Heart right ventricle (tissue), 16 donors: ENCODE measurements around the gene NIN. TPM values are rescaled to one million over a fixed set of nuclear protein-coding genes. Genes with fewer than 3 reads are reported as not detected.
A peak's percentile ranks its signal among the peaks of the same experiment; 100 is the strongest.

Experiments used
- ATAC-seq, 8 donors: fragments of 200-7000 bp; cut with Tn5 transposase; one replicate each; pipeline ENCODE4 v1.9.1; 2020; ENCODE audit warnings: mild to moderate bottlenecking in 8 of 8, moderate library complexity in 8 of 8, moderate number of reproducible peaks in 1 of 8
- DNase-seq, 2 donors: peaks; one replicate each; pipeline ENCODE4 v3.0.0-alpha.2; 2020
- H3K27ac ChIP-seq, 10 donors: fragments of 200-600 bp; sonication (generic) in 2 of 10; one replicate each; pipeline versions ENCODE4 v1.5.0 to v1.8.0; 2020 to 2022; ENCODE audit warnings: mild to moderate bottlenecking in 3 of 10
- H3K27me3 ChIP-seq, 7 donors: fragments of 200-600 bp; one replicate each; pipeline ENCODE4 v1.8.0; 2021 to 2022; ENCODE audit warnings: mild to moderate bottlenecking in 2 of 7
- H3K36me3 ChIP-seq, 9 donors: fragments of 200-600 bp; sonication (generic) in 1 of 9; one replicate each; pipeline versions ENCODE4 v1.5.0 to v1.8.0; 2020 to 2022; ENCODE audit warnings: mild to moderate bottlenecking in 2 of 9
- H3K4me1 ChIP-seq, 9 donors: fragments of 200-600 bp; sonication (generic) in 1 of 9; one replicate each; pipeline versions ENCODE4 v1.5.0 to v1.8.0; 2020 to 2022; ENCODE audit warnings: mild to moderate bottlenecking in 4 of 9
- H3K4me3 ChIP-seq, 10 donors: fragments of 200-600 bp; sonication (generic) in 2 of 10; one replicate each; pipeline versions ENCODE4 v1.5.0 to v1.8.0; 2020 to 2022; ENCODE audit warnings: mild to moderate bottlenecking in 7 of 10, moderate library complexity in 2 of 10
- H3K9me3 ChIP-seq, 11 donors: fragments of 200-600 bp in 10 of 11; sonication (generic) in 2 of 11; one replicate each; pipeline versions ENCODE4 v1.5.0 to v1.8.0; 2013 to 2022; ENCODE audit warnings: mild to moderate bottlenecking in 2 of 11, control low read depth in 1 of 11, moderate library complexity in 1 of 11
- WGBS, 2 donors: extraction: QIAGEN DNeasy Blood & Tissue Kit; methylation state at CpG; one replicate each; pipeline ENCODE4 v1.1.7; 2013; ENCODE audit warnings: inconsistent platforms in 1 of 2; 5-methylcytosine and 5-hydroxymethylcytosine counted together
- intact Hi-C, 10 donors: fragments of 100-400 bp; cut with DNase I; formaldehyde crosslinking; loops; one replicate each; pipeline versions ENCODE4 v1.11.1 to v1.14.2; 2022
- polyA plus RNA-seq, 2 donors: library from polyadenylated mRNA; stranded (reverse); fragments of 200-250 nt; gene quantifications; one replicate each; pipeline ENCODE4 v1.2.3, GENCODE V29; 2013
- total RNA-seq, 10 donors: library from RNA; stranded (reverse); fragmentation: NEBNext Ultra II Directional in 3 of 10; extraction: Animal tissue kit (Norgen Biotek cat#: 25700) in 3 of 10; gene quantifications; one replicate each; pipeline versions ENCODE4 v1.2.1 to v1.2.4, GENCODE V29; 2021 to 2023
- TF ChIP-seq, protein P1 (sequence below), 9 donors: fragments of 200-600 bp; sonication (generic) in 2 of 9; IDR thresholded peaks; one replicate each; pipeline versions ENCODE4 v1.5.0 to v1.8.0; 2021 to 2022; ENCODE audit warnings: antibody characterized with exemption in 9 of 9, mild to moderate bottlenecking in 5 of 9, moderate library complexity in 1 of 9
- donor health status: Arrhythmogenic right ventricular cardiomyopathy.
- donor health status: ischemic (EF 13 %, LVEDD 7.1; RV severe dilation, severe dysfunction).
- donor health status: healthy with polysubstance abuse.
- donor health status: DM: no; HTN: yes; CAD: no.
- donor health status: DM: no; HTN: no; CAD: no.
- donor health status: ischemic (EF 25% LVEDD 6.9; RV normal size, moderate dysfunction).
- donor health status: ischemic (EF 25% LVEDD 5.7; RV mildly dilated, moderate dysfunction).
- donor health status: healthy.
- donor health status: DM: yes; HTN: yes; CAD: no.
- donor health status: Ischemic cardiomyopathy.
- donor health status: ischemic (EF 35%, LVEDD 5.7; RV mildly dilated, moderate dysfunction).
- donor health status: nonischemic (EF 11% LVEDD 7.7; RV severe dilation, severe dysfunction).
- donor health status: DM: yes; HTN: yes; CAD: no.
- donor health status: PGD.
- donor health status: ischemic (EF 29% LVEDD 5.4; RV normal size, mild dysfunction).
- donor health status: nonischemic (EF 23%, LVEDD 6.1; RV moderate dilation, normal function).

The NIN gene
- total and polyA plus RNA-seq, 12 donors, result 4.0 to 38.7 (median 25.1) TPM

- ATAC-seq (no peak), DNase-seq (no peak)
- Histone ChIP-seq H3K9me3 (no peaks in the 10 kb centered on the region), H3K4me3 (no peak overlapping the region), H3K4me1 (peaks cover 0 to 19% (median 16%) of the 10 kb centered on the region in 9 donors), H3K27ac (no peak overlapping the region), H3K36me3 (no peaks in the 10 kb centered on the region), H3K27me3 (no peaks in the 10 kb centered on the region)
- TF ChIP-seq, protein P1, sequence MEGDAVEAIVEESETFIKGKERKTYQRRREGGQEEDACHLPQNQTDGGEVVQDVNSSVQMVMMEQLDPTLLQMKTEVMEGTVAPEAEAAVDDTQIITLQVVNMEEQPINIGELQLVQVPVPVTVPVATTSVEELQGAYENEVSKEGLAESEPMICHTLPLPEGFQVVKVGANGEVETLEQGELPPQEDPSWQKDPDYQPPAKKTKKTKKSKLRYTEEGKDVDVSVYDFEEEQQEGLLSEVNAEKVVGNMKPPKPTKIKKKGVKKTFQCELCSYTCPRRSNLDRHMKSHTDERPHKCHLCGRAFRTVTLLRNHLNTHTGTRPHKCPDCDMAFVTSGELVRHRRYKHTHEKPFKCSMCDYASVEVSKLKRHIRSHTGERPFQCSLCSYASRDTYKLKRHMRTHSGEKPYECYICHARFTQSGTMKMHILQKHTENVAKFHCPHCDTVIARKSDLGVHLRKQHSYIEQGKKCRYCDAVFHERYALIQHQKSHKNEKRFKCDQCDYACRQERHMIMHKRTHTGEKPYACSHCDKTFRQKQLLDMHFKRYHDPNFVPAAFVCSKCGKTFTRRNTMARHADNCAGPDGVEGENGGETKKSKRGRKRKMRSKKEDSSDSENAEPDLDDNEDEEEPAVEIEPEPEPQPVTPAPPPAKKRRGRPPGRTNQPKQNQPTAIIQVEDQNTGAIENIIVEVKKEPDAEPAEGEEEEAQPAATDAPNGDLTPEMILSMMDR (IDR thresholded peaks at IDR 0.05), result no peak
- intact Hi-C loops, result loop anchor here in 1 of 10 donors (5.0 kb wide), 1 partner anchor 72 kb away; no protein-coding TSS in a partner anchor
Observed at GRCh38 chr14:50679674-50680073, 151.3 kb downstream of the NIN start.

DNA sequence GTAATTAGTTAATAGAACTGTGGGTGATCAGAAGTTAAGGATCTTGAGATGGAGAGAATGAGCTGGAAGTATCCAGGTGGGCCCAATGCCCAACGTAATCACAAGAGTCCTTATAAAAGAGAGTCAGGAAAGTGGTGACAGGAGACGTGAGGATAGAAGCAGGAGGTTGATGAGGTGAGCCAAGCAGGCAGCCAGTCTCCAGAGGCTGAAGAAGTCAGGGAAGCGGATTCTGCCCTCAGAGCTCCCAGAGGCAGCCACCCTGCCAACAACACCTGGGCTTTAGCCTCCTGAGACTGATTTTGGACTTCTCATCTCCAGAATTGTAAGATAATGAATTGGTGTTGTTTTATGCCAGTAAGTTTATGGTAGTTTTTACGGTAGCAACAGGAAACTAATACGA lies 152.8 kb downstream of the NIN start:
- H3K27me3 ChIP-seq, result no peaks in the 10 kb centered on the region
- H3K4me3 ChIP-seq, result no peak overlapping the region
- intact Hi-C loops, result no loop called here
- no peaks in the 10 kb centered on the region for H3K9me3 ChIP-seq
- ATAC-seq, result peak in 1 of 8 donors; percentile 11
- WGBS, 2 donors, result 58 to 65% methylated on average over 5 of the region's 5 CpGs
- no peaks in the 10 kb centered on the region for H3K36me3 ChIP-seq
- TF ChIP-seq, protein P1 (IDR thresholded peaks at IDR 0.05), result no peak
- H3K4me1 ChIP-seq, result peaks cover 0 to 24% (median 16%) of the 10 kb centered on the region in 9 donors
- DNase-seq, result no peak
- peak overlapping the region in 5 of 10 donors; percentile 14 to 69 (median 56) for H3K27ac ChIP-seq

DNA sequence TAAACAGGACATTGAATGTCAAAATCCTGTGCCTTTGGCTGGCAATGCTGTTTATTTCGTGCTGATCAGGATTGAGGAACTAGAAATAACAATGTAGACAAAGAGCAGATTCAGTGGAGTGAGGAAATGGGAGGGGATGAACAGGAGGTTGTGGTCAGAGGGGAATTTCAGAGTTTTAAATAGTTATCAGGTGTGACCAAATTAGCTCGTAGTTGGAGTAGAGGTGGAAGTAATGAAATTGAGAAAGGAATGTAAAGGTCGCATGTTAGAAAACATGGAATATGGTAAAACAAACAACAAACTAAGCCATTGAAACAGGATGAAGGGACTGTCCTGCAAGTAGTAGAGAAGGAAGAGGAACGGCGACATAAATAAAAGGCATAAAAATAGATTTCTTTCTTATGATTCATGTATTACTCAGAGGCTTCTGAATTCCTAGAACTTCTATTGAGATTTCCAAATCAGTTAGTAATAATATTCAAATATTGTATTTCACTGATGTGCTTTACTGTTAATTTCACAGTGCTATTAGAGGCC lies 153.4 kb downstream of the NIN start:
- intact Hi-C loops, result no loop called here
- Histone ChIP-seq H3K4me1 (peaks cover 0 to 28% (median 16%) of the 10 kb centered on the region in 9 donors), H3K36me3 (no peaks in the 10 kb centered on the region), H3K4me3 (peak overlapping the region in 1 of 10 donors; percentile 17), H3K27ac (peak overlapping the region in 7 of 10 donors; percentile 14 to 69 (median 48)), H3K9me3 (no peaks in the 10 kb centered on the region), H3K27me3 (no peaks in the 10 kb centered on the region)
- ATAC-seq, result peak in 4 of 8 donors; percentile 35 to 75 (median 65)
- no peak for DNase-seq
- WGBS, 2 donors, result 25 to 41% methylated on average over 5 of the region's 5 CpGs
- TF ChIP-seq, protein P1 (IDR thresholded peaks at IDR 0.05), result no peak

- no peaks in the 10 kb centered on the region for H3K27me3 ChIP-seq
- TF ChIP-seq, protein P1 (IDR thresholded peaks at IDR 0.05), result no peak
- H3K4me1 ChIP-seq, result peaks cover 0 to 28% (median 16%) of the 10 kb centered on the region in 9 donors
- H3K27ac ChIP-seq, result peak overlapping the region in 7 of 10 donors; percentile 14 to 69 (median 48)
- peak overlapping the region in 1 of 10 donors; percentile 17 for H3K4me3 ChIP-seq
- DNase-seq, result no peak
- H3K9me3 ChIP-seq, result no peaks in the 10 kb centered on the region
- intact Hi-C loops, result no loop called here
- ATAC-seq, result no peak
- H3K36me3 ChIP-seq, result no peaks in the 10 kb centered on the region
- 75 to 90% methylated on average over 7 of the region's 7 CpGs for WGBS, 2 donors
Observed at GRCh38 chr14:50676814-50677516, 154.0 kb downstream of the NIN start.
